Stimulated activated CD4-positive, alpha-beta T cell treated with anti-CD3 and anti-CD28 coated beads, Interleukin-1b, Interleukin-23, amount 100 ng/mL, for 4 hours (primary cell): ENCODE measurements around the gene PPP4C.
"Not testable (repeated sequence)": the region's sequence is repeated elsewhere in the genome, so short reads cannot be mapped to it uniquely, and the experiment has no call there.

Experiments used
- DNase-seq, 2 donors: peaks; one replicate each; pipeline ENCODE4 v3.0.0-alpha.2; 2020; ENCODE audit warnings: low read depth in 2 of 2

PPP4C gene

DNA sequence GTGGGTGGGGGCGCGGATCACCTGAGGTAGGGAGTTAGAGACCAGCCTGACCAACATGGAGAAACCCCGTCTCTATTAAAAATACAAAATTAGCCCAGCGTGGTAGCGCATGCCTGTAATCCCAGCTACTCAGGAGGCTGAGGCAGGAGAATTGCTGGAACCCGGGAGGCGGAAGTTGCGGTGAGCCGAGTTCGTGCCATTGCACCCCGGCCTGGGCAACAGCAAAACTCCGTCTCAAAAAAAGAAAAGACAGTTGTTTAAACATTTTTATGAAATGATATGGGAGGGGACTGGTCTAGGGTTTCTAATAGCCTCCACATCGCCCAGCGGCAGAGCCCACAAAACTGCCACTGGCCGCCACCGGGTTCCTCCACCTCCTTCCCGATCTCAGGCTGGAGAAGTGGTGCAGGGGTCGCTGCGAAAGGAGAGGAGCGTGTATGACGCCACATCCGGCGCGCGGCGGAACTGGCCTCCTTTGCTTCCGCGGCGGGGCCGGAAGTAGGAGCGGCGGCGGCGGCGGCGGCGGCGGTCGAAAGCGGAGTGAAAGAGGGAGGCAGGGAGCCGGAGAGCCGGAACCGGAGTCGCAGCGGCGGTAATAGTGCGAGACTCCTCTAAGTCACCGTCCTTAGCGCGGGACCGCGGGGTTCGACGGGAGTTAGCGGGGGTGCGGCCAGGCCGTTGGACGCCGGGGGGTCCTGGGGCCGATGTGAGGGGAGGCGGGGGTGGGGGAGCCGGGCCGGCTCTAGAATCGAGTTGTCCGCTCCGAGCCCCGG, at the start of gene PPP4C:
Gene PPP4C, plus strand, starts transcription at position 492 of the 773 bp plus-strand sequence. CDS start 384 bp downstream, outside the sequence.
- DNase-seq, result peak; percentile 78 to 86

DNA sequence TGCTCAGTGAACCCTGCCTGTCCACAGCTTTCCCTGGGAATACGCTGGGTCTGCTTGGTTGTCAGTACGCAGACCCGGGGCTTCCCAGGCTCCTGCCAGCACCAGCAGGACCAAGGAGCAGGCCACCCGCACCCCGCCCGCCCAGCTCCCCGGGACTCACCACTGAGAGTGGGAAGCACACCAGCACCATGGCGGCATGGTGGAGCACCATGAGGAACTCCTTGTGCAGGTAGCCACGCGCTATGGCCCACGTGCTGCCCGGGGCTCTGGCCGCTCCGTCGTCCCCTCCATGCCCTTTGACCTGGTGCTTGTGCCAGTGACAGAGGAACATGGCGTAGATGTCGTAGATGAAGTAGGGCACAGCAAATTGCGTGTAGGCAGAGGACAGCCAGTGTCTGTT, 49.3 kb upstream of the PPP4C start:
- no peak for DNase-seq

DNA sequence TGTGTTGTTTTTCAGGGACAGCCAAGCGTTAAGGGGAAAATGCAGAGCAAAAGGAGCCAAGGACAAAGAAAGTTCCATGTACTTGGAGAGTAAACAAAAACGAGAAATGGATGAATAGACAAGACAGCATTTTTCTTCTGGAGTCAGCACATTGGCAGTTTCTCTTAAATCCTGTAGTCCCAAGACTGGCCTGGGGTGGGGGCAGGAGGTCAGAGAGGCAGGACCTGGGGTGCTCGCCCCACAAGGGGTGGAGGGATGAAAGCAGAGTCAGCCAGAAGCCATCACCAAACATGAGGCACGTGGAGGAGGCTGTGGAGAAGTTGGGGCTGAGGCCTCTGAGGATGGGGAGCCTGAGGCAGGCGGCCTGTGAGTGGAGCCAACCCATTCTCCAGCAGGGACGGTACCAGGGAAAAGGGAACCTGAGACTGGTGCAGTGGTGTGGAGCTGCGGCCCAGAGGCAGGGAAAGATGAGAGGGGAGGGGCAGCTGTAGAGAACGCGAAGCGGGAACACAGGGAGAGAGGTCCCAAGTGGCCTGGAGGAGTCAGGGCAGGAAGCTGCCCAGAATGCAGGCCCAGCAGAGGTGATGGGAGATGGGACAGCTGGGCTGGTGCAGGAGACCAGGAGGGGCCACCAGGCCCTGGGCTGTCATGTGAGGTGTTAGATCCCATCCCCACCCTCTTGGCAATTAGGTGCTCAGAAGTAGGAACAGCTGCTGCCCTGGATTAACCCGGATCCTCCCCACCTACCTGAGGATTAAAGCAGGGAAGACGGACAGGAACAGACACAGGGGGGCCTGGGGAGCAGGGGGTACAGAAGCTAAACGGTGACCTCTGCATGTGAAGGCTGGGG, 48.0 kb upstream of the PPP4C start:
- no peak for DNase-seq

DNA sequence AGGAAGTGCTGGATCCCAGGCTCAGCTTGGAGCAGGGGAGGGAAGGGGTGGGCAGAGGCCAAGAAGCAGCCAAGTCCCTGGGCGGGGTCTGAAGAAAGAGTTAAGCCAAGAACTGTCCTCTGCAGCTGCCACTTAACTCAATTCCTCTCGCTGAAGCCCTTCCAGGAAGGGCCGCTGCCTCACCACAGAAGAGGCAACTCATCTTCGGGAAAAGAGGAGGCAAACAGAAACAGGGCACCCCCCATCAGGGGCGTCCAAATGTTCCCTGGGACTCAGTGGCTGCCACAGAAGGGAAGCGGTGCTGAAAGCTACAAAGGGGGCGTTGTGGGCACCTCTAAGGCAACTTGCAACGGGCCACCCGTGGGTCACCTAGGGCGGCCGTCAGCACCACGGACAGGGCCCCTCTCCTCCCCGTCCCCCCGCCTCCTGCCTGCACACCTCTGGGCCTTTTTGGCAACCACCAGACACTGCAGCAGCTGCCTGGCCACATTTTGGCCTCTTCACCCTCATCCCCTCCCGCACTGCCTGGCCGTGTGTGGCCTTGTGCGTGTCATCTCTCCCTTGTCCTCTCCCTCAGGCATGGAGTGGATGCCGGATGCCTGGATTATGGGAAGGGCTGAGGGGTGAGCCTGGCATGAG, 47.2 kb upstream of the PPP4C start:
- no peak for DNase-seq

DNA sequence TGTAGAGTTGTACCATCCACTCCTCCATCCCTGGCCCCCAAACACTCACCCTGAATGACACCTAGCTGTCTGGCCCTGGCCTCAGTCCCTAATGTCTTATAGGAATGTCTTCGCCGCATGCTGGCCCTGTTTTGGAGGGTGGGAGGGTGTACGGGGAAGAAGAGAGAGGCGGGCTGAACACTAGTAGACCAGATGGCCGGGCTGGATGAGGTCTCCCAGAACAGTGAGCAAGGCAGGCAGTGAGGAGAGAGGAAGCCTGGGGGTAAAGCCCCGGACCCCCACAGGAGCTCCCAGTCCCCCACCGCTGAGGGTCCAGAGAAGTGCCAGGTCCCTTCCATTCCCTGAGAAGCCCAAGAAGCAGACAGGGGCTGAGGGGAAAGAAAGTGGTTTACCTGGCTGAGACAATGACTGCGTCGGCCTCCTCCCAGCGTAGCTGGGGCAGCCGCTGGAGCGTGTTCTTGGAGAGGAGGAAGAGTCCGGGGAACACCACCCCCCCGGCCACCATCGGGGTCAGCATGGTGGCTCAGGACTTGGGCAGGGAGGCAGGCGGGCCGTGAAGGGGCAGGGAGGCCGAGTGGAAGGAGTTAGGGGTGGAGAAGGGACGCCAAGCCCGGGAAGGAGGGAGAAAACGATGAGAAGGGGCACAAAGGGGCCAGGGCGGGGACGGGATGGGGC, 45.6 kb upstream of the PPP4C start:
- DNase-seq, result no peak

DNA sequence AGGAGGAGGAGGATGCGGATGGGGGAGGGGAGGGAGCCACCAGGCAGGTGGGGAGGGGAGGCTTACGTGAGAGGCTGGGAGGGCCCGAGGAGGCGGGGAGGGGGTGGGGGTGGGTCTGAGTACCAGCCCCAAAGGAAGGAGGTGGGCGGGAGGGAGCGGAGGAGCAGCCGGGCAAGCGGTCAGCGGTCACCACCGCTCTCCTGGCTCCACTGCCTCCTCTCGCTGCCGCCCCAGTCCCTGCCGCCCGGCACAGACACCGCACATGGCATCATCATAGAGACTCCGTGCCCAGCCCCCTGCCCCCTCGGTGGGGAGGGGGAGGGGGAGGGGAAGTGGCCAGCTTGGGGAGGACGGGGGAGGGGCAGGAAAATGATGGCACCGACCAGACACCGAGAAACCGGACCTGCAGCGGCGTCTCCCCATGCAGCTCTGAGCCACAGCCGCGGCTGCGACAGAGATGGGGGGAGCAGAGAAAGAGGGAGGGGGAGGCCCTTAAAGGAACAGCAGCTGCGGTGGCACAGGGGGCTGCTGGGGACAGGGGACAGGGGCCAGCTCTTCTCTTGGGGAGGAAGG, 44.9 kb upstream of the PPP4C start, which contains the start of gene TLCD3B:
Gene TLCD3B, minus strand, starts transcription at position 431 of the 573 bp plus-strand sequence. CDS start 744 bp downstream, outside the sequence.
- DNase-seq, result no peak

DNA sequence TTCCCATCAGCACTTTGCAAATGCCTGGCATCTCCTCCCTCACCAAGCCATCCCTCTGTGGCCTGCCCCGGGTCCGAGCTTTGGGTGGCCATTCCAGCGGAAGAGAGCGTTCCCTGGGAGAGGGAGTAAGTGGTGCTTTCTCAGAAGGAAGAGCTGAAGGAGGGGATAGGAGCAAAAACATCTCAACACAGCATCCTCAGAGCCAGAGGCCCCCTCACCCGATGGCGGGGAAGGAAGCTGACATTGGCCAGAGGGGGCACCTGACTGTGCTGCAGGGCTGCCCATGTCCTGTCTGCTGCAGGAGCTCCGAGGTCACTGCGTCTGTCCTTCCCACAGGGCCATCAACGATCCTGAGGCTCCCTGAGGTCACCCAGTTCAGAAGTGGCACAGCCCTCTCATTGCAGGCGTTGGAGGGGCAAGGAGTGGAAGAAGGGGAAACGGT, 44.3 kb upstream of the PPP4C start:
- no peak for DNase-seq

DNA sequence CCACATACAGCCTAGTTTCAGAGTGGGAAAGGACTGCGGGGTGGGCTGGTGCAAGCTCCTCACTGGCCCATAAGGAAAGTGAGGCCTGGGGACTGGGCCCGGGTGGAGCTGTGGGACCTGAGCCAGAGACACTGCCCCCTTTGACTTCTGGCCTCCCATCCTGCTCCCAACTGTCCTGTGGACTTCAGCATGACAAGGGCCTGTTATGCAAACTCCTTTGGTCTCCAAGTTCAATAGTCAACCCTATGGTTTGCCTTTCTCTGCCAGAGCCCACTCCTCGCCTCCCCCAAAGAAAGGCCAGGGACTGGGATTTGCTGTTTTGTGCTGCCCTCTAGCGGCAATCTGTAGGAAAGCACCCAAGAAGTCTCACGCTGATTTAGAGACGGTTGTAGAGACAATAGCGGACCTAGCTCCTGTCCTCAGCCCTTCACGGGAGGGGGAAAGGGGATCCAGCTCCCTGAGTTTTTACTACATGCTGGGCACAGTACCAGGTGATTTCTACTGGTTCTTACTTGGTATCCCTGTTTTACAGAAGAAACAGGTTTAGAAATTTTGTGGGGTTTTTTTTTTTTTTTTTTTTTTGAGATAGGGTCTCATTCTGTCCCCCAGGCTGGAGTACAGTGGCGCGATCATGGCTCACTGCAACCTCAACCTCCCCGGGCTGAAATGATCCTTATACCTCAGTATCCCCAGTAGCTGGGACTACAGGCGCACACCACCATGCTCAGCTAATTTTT, 43.5 kb upstream of the PPP4C start:
- DNase-seq, result peak; percentile 30 to 46

DNA sequence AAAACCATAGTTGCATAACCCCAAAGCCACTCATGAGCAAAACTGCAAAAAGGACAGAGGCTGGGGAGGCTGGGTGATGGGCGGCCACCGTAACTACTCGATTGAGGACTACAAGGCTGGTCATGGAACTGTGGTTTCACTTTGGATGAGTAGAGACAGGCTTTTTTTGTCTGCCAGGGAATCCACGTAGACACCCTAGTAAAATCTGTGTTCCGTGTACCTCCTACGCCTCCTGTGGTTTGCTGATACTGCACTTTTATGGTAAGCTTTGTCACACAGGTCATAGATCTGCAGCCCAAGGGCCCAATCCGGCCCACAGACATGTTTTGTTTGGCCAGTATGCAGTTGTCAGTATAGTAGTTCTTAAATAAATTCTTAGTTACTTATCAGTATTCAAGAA, 42.5 kb upstream of the PPP4C start:
- no peak for DNase-seq

DNA sequence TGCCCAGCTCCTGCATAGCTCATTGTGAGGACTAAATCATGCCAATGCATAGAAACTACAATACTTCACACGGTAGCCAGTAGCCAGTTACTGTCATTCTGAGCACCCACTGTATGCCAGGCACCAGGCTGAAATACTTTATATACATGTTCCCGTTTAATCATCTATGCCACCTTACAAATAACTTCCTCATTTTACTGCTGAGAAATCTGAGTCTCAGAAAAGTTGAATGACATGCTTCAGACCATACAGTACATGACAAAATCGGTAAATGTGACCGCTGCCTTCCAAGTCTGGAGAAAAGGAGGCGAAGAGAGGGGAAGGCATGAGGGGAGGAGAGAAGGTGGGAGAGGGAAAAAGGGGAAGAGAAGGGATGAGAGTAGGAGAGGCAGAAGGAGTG, 35.6 kb upstream of the PPP4C start:
- no peak for DNase-seq

DNA sequence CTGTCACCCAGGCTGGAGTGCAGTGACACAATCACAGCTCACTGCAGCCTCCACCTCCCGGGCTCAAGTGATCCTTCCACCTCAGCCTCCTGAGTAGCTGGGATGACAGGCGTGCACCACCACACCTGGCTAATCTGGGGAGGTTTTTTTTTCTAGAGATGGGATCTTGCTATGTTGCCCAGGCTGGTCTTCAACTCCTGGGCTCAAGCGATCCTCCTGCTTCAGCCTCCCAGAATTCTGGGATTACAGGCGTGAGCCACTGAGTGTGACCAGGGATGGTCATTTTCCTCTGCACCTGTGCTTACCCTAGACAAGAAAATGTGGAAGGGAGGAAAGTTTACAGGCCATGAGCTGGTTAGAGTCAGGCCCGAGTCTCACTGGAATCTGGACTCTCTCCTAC, 35.1 kb upstream of the PPP4C start:
- DNase-seq, result not testable (repeated sequence)

DNA sequence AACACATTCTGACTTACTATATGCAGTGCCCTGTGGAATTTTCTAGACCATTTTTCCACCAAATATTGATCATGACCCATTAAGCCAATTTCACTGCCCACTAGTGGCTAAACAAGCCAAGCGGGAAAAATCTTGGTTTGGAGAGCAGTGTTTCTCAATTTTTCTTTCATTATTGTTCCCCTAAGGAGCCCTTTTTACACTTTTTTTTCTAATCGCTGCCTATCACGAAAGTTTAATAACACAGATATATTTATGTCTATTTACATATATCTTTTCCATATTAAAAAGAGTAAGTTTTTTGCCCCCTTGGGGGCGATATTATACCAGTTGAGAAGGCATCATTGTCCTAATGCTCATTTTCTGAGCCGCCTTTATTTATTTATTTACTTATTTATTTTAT, 34.0 kb upstream of the PPP4C start:
- no peak for DNase-seq

DNA sequence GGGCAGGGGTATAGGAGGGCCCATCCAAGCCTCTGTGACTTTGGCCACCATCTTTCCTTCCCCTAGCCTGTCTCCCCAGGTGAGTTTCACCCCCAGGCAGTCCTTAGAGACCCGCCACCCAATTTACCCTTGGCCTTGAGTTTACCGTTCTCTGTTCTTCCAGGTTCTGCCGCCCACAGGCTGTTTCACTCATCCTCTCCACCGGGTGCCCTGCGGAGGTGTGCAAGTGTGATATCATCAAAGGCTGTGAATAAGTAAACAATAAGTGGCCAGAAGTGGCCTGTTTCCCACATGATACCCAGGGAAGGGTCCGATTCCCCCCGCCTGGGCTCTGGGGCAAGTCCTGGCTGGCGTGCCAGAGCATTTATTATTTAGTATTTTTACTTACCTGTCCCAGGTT, 29.6 kb upstream of the PPP4C start:
- no peak for DNase-seq

DNA sequence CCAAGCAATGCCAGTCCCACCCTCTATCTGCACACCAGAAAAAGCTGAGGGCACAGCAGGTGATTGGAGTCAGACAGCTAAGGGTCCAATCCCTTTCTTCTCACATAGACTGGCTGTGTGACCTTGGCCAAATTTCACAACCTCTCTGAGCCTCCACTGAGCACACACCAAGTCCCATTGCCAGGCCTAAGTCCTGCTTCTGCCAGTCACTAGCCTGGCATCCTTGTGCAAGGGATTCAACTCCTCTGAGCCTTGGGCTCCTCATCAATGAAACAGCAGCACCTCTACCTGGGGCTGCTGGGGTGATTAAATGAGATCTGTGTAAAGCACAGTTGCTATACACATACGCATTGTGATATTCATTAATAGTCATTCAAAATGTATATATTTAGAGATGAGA, 29.2 kb upstream of the PPP4C start:
- DNase-seq, result no peak

DNA sequence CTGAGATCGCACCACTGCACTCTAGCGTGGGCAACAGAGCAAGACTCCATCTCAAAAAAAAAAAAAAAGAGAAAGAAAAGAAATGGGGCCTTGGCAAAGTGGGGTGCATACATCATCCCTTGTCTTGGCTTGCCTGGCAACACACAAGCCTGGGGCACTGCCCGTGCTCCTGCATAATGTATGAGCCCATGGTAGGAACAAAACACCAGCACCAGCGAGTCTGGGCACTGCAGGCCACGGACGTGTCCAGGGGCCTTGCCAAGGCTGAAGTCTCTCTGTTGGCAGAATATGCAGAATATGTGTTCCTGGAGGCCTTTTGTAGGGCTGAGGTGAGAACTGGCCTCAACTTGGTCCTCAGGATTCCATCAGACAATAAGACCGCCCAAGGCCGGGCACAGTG, 25.9 kb upstream of the PPP4C start:
- DNase-seq, result no peak

DNA sequence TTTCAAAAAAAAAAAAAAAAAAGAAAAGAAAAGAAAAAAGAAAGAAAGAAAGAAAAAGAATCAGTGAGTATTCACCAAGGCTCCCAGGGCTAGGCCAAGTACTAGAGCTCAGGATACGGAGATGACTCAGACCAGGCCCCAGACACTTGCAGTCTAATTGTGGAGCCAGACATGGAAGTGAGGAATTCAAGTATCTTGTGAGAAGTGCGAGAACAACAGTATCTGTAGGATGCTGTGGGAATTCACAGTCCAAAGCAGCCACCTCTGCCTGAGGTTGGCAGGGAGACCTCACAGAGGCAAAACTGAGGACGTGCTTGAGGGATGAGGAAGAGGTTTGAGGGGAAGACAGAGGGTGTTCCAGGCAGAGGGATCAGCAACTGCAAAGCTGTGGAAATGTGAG, 24.3 kb upstream of the PPP4C start:
- DNase-seq, result no peak

DNA sequence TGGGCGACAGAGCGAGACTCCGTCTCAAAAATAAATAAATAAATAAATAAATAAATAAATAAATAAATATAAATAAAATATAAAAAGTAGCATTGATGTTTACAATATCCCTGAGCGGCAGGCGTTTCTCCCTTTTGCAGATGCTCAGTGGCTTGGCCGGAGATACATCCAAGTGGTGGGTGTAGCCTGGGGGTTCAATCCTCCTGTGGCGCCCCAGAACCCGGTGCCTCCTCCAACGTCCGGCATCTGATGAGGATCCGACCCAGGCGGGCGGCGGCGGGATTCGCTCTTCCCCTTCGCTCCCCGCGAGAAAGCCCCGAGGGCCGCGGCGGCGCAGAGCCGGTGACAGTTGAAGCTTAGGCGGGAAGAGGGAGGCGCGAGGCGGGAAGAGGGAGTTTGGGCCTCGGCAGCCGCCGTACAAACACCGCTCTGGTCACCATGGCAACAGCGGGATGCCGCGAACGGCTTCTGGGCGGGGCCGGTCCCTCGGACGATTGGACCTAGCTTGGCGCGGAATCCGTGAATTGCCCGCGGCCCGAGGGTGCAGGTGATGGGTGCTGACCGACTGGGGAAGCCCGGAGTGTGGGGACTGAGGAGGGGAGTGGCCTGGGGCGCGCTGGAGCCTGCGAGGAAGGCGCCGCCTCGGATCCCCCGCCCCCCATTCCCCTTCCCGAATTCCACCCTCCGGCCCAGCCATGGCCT, 23.0 kb upstream of the PPP4C start:
- DNase-seq, result peak; percentile 85 to 88

DNA sequence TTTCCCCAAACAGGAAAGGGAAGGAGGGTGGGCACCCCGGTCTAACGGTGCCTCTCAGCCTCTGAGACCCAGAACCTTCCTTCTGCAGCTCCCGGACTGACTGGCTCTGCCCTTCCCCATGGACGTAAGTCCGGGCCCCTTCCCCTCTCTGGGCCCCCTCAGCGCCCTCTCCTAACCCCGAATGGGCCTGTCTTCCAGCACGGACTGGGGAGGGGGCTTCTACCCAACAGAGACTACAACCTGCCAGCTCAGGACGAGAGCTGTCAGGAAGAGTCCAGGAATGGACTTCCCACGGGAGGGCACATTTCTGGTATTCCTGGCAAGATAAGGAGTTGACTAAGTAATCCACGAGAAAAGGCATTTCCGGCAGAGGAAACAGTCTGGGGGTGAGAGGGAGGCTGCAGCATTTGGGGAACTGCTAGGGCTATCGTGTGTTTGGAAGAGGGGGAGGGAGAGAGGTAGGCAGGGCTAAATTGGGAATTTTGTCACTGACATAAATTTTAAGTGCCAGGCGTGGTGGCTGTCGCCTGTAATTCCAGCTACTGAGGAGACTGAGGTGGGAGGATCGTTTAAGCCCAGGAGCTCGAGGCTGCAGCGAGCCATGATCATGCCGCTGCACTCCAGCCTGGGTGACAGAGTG, 22.3 kb upstream of the PPP4C start:
- no peak for DNase-seq

DNA sequence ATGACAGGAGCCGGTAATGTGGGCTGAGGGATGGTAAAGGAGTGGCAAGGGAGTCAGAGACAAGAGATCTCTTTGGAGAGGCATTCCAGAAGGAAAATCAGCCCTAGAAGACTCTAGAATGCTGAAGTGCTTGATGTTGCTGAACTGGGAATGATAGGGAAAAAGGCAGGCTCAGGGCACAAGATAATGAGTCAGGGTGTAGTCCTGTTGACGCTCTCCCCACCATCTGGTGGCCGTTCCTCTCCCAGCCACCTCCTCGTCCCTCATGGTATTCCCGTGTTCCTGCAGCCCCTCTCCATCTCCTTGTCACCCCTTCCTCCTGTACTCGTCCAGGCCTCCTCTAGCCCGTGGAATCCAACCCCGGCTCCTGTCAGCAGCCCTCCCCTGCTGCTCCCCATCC, 21.3 kb upstream of the PPP4C start:
- DNase-seq, result no peak
